Activated CD4-positive, alpha-beta T cell treated with anti-CD3 and anti-CD28 coated beads for 36 hours (primary cell): ENCODE measurements around the gene CENPL. TPM values are rescaled to one million over a fixed set of nuclear protein-coding genes. Genes with fewer than 3 reads are reported as not detected.

Experiments
- ATAC-seq: fragments of 200-7000 bp; cut with Tn5 transposase; one replicate; pipeline ENCODE4 v1.10.0; 2021; ENCODE audit warnings: mild to moderate bottlenecking, moderate library complexity
- CTCF ChIA-PET: fragments of 350-600 bp; sonication (Branson Sonifier 250); formaldehyde crosslinking; loops from one replicate; lab custom pipeline; 2021; ENCODE audit warnings: antibody characterized with exemption; lab: Charles Lee
- POLR2A ChIA-PET: fragments of 350-600 bp; sonication (Branson Sonifier 250); formaldehyde crosslinking; loops from one replicate; lab custom pipeline; 2021; ENCODE audit warnings: antibody characterized with exemption, inconsistent platforms; lab: Charles Lee
- DNase-seq: peaks from one replicate; pipeline ENCODE4 v3.0.0-alpha.2; 2020
- H3K27ac Mint-ChIP-seq: one replicate; pipeline ENCODE4 v1.8.0; 2021; ENCODE audit warnings: mixed read lengths
- H3K27me3 Mint-ChIP-seq: one replicate; pipeline ENCODE4 v1.8.0; 2021; ENCODE audit warnings: mixed read lengths
- H3K36me3 Mint-ChIP-seq: one replicate; pipeline ENCODE4 v1.8.0; 2021; ENCODE audit warnings: low read depth, mixed read lengths
- H3K4me1 Mint-ChIP-seq: one replicate; pipeline ENCODE4 v1.8.0; 2021; ENCODE audit warnings: mixed read lengths
- H3K4me3 Mint-ChIP-seq: one replicate; pipeline ENCODE4 v1.8.0; 2021; ENCODE audit warnings: mild to moderate bottlenecking, moderate library complexity, mixed read lengths
- H3K9me3 Mint-ChIP-seq: one replicate; pipeline ENCODE4 v1.8.0; 2021; ENCODE audit warnings: low read depth, mixed read lengths
- intact Hi-C, 2 experiments: fragments of 100-400 bp; cut with DNase I in 1 of 2; cut with micrococcal nuclease in 1 of 2; formaldehyde crosslinking; loops; one replicate each; pipeline versions ENCODE4 v1.14.2 to v1.15.1; 2022 to 2024; cut with DNase I, micrococcal nuclease
- total RNA-seq, 2 experiments: library from RNA; stranded (reverse); gene quantifications; one replicate each; pipeline ENCODE4 v1.2.3, GENCODE V29; 2021

Gene CENPL, protein sequence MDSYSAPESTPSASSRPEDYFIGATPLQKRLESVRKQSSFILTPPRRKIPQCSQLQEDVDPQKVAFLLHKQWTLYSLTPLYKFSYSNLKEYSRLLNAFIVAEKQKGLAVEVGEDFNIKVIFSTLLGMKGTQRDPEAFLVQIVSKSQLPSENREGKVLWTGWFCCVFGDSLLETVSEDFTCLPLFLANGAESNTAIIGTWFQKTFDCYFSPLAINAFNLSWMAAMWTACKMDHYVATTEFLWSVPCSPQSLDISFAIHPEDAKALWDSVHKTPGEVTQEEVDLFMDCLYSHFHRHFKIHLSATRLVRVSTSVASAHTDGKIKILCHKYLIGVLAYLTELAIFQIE
- total RNA-seq: 10 to 100 TPM; 26.1 to 27.2 TPM

DNA sequence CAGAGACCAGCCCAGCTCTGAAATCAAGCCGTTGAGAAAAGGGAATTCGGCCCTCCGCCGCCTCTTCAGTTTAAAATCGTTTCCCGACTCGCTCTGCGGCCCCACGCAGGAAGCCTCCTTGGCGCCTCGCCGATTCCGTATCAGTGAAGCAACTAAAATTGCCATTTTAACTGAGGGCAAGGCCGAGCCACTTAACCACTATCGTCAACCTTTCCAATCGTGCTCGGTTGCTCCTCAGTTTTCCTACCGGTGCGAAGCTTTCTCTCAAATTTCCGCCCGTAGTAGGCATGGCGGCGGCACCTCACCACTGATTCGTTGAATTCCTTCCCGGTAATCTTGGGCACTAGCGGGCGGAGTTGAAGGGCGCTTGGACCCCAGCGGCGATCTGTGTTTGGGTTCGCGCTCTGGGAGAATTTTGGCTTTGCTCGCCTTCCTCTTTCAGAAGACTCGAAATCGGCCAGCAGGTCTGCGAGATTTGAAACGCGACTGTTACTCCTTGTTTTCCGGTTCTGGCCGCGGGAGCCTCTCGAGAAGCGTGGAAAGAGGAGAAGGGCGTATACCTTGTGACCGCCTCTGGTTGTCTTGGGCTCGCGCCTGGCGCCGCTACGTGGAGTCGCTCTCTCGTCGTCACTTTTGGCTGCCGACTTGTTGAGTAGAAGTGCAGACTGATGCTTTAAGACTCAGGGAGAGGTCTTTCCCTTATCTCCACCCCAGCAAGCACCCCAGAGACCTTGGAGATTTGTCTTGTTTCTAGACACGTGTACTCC lies at the start of gene CENPL, which contains the start of gene DARS2:
CENPL (minus strand) TSS at position 569 of the 767 bp plus-strand sequence. CDS start 13,584 bp downstream, outside the sequence.
DARS2 (plus strand) TSS at position 359 of the 767 bp plus-strand sequence. CDS start 557 bp downstream, outside the sequence.
- DNase-seq (peak; percentile 94), ATAC-seq (peak; percentile 86)
- ChIA-PET POLR2A (interaction anchor here (0.6 to 1.5 kb wide), 10 partner anchors 12 to 395 kb away, joined by 3 to 15 read pairs (median 5); partner anchors contain the start of genes GAS5, KLHL20 and ZBTB37), CTCF (interaction anchor here (0.6 to 2.4 kb wide), 8 partner anchors 10 to 1080 kb away, joined by 3 to 17 read pairs (median 4); partner anchors contain the start of genes PRDX6 and ZBTB37)
- Mint-ChIP-seq H3K27ac (peak within 1 kb of the TSS; percentile 99), H3K36me3 (peaks cover 39% of the 10 kb centered on the region), H3K27me3 (no peaks in the 10 kb centered on the region), H3K4me3 (peak within 1 kb of the TSS; percentile 94), H3K4me1 (peaks cover 55% of the 10 kb centered on the region), H3K9me3 (no peaks in the 10 kb centered on the region)
- intact Hi-C loops: loop anchor here (1.0 to 5.0 kb wide), 13 partner anchors 44 to 1292 kb away; partner anchors contain the start of genes KLHL20 (in 2 of the 2), PRDX6 (in 2 of the 2), ZBTB37 (in 2 of the 2) and RABGAP1L (in 1 of the 2)

DNA sequence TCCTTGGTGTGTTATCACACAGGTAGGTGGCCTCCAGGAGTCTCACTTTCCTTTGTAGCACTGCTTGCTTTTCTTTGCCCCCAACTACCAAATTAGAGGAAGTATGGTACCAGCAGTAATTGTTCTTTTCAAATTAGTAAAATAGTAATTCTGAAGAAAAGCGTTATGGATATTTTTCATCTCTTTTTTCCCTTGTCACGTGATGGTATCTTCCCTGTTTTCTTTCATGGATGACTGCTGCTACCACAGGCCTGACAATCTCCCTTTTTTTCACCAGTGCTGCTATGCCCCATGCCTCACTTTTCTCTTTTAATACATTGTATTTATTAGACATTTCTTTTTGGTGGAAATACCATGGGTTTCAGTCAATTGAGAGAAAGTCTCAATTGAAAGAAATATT lies 46.8 kb upstream of the CENPL start:
- H3K27me3 Mint-ChIP-seq: no peaks in the 10 kb centered on the region
- POLR2A ChIA-PET: no interaction called here
- peaks cover 44% of the 10 kb centered on the region for H3K36me3 Mint-ChIP-seq
- intact Hi-C loops: loop anchor here (2.0 to 10.0 kb wide), 2 partner anchors 343 to 345 kb away; no protein-coding TSS in a partner anchor
- H3K4me1 Mint-ChIP-seq: peaks cover 41% of the 10 kb centered on the region
- no peaks in the 10 kb centered on the region for H3K9me3 Mint-ChIP-seq
- CTCF ChIA-PET: no interaction called here
- no peak for DNase-seq
- H3K27ac Mint-ChIP-seq: peak overlapping the region; percentile 86
- ATAC-seq: no peak
- no peak overlapping the region for H3K4me3 Mint-ChIP-seq

DNA sequence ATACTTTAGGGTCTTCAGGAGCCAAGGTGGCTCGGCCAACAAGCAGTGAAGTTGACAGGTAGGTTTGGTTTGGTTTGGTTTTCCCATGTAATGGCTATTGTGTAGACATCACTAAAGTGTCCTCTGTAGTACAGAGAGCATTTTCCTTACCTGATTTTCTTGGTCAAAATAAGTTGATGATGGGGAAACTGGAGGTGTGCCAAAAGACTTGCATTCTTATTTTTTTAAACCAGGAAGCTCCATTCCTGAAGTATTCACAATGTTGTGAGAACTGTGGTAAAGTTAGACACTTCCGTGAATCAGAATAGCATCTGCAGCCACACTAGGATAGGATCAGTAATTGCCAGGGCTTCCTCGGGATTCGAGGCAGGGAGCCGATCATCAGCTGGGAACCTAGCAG lies 46.4 kb upstream of the CENPL start:
- H3K36me3 Mint-ChIP-seq: peaks cover 47% of the 10 kb centered on the region
- peak overlapping the region; percentile 91 for H3K4me3 Mint-ChIP-seq
- ChIA-PET POLR2A (no interaction called here), CTCF (no interaction called here)
- H3K27me3 Mint-ChIP-seq: no peaks in the 10 kb centered on the region
- intact Hi-C loops: loop anchor here (2.0 to 10.0 kb wide), 2 partner anchors 344 to 346 kb away; no protein-coding TSS in a partner anchor
- H3K27ac Mint-ChIP-seq: peak overlapping the region; percentile 86
- ATAC-seq (no peak), DNase-seq (no peak)
- peaks cover 41% of the 10 kb centered on the region for H3K4me1 Mint-ChIP-seq
- no peaks in the 10 kb centered on the region for H3K9me3 Mint-ChIP-seq

DNA sequence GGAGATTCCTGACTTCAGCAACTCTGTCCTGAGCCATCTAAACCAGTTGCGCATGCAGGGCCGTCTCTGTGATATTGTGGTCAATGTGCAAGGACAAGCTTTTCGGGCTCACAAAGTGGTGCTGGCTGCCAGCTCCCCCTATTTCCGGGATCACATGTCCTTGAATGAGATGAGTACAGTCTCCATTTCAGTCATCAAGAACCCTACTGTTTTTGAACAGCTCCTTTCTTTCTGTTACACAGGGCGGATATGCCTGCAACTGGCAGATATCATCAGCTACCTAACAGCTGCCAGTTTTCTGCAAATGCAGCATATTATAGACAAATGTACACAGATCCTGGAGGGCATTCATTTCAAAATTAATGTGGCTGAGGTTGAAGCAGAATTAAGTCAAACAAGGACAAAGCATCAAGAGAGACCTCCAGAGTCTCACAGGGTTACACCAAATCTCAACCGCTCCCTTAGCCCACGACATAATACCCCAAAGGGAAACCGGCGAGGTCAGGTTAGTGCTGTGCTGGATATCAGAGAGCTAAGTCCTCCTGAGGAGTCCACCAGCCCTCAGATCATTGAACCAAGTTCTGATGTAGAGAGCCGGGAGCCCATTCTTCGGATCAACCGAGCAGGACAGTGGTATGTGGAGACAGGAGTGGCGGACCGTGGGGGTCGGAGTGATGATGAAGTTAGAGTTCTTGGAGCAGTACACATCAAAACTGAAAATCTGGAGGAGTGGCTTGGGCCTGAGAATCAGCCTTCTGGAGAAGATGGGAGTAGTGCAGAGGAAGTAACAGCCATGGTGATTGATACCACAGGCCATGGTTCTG lies 45.8 kb upstream of the CENPL start:
- peaks cover 45% of the 10 kb centered on the region for H3K4me1 Mint-ChIP-seq
- ATAC-seq (peak; percentile 9), DNase-seq (peak; percentile 59)
- no peaks in the 10 kb centered on the region for H3K9me3 Mint-ChIP-seq
- H3K27me3 Mint-ChIP-seq: no peaks in the 10 kb centered on the region
- intact Hi-C loops: loop anchor here (2.0 to 10.0 kb wide), 2 partner anchors 344 to 346 kb away; no protein-coding TSS in a partner anchor
- peak overlapping the region; percentile 91 for H3K4me3 Mint-ChIP-seq
- peaks cover 51% of the 10 kb centered on the region for H3K36me3 Mint-ChIP-seq
- ChIA-PET POLR2A (interaction anchor here (1.0 to 1.2 kb wide), 2 partner anchors 9 to 394 kb away, joined by 3 to 5 read pairs; partner anchors contain the start of gene PRDX6), CTCF (interaction anchor here (1.6 to 1.7 kb wide), 2 partner anchors 17 to 183 kb away, joined by 3 read pairs; no protein-coding TSS in a partner anchor)
- H3K27ac Mint-ChIP-seq: peak overlapping the region; percentile 86

DNA sequence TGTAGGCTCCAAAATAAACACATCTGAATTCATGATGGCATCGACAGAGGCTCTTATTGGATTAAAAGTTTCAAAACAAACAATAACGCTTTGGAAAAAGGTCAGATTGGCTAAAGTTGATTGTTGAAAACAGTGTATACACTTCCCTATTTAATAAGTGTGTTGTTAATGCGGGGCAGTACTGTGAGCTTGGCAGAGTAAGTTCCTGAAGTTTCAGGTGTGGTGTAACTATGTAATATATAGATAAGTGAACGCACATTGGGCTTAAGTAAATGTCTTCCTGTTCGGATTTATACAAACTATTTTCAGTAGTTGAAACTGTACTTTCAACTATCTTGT lies 44.3 kb upstream of the CENPL start:
- peaks cover 55% of the 10 kb centered on the region for H3K4me1 Mint-ChIP-seq
- CTCF ChIA-PET: interaction anchor here (0.6 to 1.7 kb wide), 7 partner anchors 18 to 1050 kb away, joined by 3 to 5 read pairs (median 3); partner anchors contain the start of gene DARS2
- DNase-seq (no peak), ATAC-seq (no peak)
- intact Hi-C loops: loop anchor here (2.0 to 10.0 kb wide), 8 partner anchors 154 to 1326 kb away; partner anchors contain the start of genes KIAA0040 (in 2 of the 2), RABGAP1L (in 2 of the 2), CACYBP (in 1 of the 2) and KLHL20 (in 1 of the 2)
- H3K9me3 Mint-ChIP-seq: no peaks in the 10 kb centered on the region
- POLR2A ChIA-PET: interaction anchor here (1.0 to 1.9 kb wide), 4 partner anchors 43 to 1230 kb away, joined by 3 to 10 read pairs (median 4); partner anchors contain the start of gene RC3H1
- H3K36me3 Mint-ChIP-seq: peaks cover 60% of the 10 kb centered on the region
- H3K27me3 Mint-ChIP-seq: no peaks in the 10 kb centered on the region
- H3K27ac Mint-ChIP-seq: peak overlapping the region; percentile 96
- H3K4me3 Mint-ChIP-seq: peak overlapping the region; percentile 91

DNA sequence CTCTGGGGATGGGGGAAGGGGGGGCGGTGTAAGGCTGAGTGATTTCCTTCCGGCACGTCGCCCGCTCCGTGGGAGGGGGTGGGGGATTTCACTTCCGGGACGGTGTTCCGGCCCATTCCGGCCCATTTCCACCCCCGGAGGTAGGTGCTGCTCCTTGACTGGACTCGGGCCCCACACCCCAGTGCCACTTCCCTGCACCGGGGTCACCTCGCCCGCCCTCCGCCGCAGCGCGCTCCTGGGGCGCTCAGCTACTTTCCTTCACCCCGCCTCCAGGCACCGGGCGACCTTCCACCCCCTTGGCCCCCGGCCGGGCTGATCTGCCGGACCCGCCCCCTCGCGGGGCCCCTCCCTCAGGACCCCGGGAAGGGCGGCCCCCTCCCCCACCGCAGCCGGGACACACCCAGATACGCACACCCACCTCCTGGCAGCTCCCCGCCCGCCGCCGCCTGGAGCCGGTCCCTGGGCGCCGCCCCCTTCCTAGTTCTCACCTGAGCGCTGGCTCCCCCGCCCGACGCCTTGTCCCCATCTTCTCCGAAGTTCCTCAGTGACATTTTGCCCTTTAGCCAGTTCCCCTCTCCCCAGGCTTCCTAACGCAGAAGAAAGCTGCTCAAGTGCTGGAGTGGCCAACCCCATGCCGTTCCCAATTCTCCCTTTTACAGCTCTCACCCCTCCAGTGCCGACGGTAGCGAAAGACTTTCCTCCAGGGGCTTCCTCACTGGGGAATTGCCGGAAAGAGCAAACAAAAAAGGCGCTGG lies 43.8 kb upstream of the CENPL start, which contains the start of gene ZBTB37:
ZBTB37 (plus strand) TSS at position 115 of the 755 bp plus-strand sequence. CDS start 1,846 bp downstream, outside the sequence.
- Mint-ChIP-seq H3K27me3 (no peaks in the 10 kb centered on the region), H3K36me3 (peaks cover 65% of the 10 kb centered on the region), H3K4me1 (peaks cover 60% of the 10 kb centered on the region), H3K27ac (peak within 1 kb of the TSS; percentile 97), H3K4me3 (peak within 1 kb of the TSS; percentile 91), H3K9me3 (no peaks in the 10 kb centered on the region)
- intact Hi-C loops: loop anchor here (1.0 to 10.0 kb wide), 13 partner anchors 44 to 1336 kb away; partner anchors contain the start of genes CENPL (in 2 of the 2), DARS2 (in 2 of the 2), KIAA0040 (in 2 of the 2) and KLHL20 (in 2 of the 2)
- ChIA-PET POLR2A (interaction anchor here (0.6 to 1.9 kb wide), 13 partner anchors 10 to 1229 kb away, joined by 3 to 14 read pairs (median 3); partner anchors contain the start of genes CACYBP, CENPL, DARS2 and RC3H1), CTCF (interaction anchor here (0.6 to 1.7 kb wide), 9 partner anchors 19 to 1049 kb away, joined by 3 to 5 read pairs (median 3); partner anchors contain the start of gene DARS2)
- ATAC-seq: peak; percentile 61
- peak; percentile 98 for DNase-seq

DNA sequence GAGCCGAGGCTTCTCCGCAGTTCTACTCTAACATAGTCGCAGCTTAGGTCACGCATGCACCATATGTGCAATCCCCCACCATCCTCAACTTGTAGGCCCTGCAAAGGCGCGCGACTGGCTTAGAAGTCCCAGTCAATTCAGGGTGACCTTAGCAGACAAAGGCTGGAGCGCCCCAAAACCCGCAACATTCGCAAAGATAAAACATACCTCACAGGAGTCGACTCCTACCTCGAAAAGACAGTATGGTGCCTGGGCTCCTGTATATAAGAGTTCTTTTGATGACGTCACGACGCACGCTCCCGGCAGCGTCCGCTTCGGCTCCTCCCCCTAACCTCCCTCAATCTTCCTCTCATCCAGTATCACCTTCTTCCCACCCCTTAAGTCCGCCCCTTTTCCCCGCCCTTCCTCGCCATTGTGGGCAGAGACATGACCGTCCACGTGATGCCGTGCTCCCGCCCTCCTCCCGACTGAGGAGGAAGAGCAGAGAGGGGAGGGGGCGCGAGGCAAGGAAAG lies 43.1 kb upstream of the CENPL start, which contains the start of gene GAS5:
GAS5 (minus strand) TSS at position 237 of the 513 bp plus-strand sequence.
- Mint-ChIP-seq H3K27ac (peak within 1 kb of the TSS; percentile 97), H3K4me3 (peak within 1 kb of the TSS; percentile 91), H3K27me3 (no peaks in the 10 kb centered on the region), H3K4me1 (peaks cover 57% of the 10 kb centered on the region), H3K36me3 (peaks cover 66% of the 10 kb centered on the region), H3K9me3 (no peaks in the 10 kb centered on the region)
- ATAC-seq (peak; percentile 82), DNase-seq (peak; percentile 100)
- intact Hi-C loops: loop anchor here (1.0 to 10.0 kb wide), 13 partner anchors 44 to 1336 kb away; partner anchors contain the start of genes CENPL (in 2 of the 2), DARS2 (in 2 of the 2), KIAA0040 (in 2 of the 2) and KLHL20 (in 2 of the 2)
- ChIA-PET CTCF (interaction anchor here (0.7 to 1.0 kb wide), 4 partner anchors 44 to 354 kb away, joined by 3 to 4 read pairs (median 4); partner anchors contain the start of gene DARS2), POLR2A (interaction anchor here (0.6 to 1.9 kb wide), 13 partner anchors 10 to 1228 kb away, joined by 3 to 14 read pairs (median 3); partner anchors contain the start of genes CACYBP, CENPL, DARS2 and RC3H1)

DNA sequence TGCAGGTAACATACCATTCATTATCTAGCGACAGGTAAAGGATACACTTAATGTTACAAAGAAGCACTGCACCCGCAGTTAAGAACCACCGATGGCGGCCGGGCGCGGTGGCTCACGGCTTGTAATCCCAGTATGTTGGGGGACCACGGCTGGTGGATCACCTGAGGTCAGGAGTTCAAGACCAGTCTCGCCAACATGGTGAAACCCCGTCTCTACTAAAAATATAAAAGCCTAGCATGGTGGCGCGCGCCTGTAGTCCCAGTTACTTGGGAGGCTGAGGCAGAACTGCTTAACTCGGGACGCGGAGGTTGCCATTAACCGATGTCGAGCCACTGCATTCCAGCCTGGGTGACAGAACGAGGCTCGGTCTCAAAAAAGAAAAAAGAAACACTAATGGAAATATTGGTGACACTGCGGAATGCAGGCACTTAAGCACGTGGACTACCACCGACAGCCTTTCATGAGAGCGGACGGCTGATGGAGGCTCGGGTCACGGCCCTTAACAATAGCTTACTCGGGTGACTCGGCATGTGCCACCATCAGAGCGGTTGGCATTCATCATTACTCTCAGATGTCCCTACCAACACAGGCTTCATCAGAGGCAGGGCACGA lies 42.6 kb upstream of the CENPL start:
- ChIA-PET CTCF (no interaction called here), POLR2A (interaction anchor here (0.7 kb wide), 1 partner anchor 10 kb away, joined by 3 read pairs; no protein-coding TSS in a partner anchor)
- no peak for ATAC-seq
- peaks cover 57% of the 10 kb centered on the region for H3K4me1 Mint-ChIP-seq
- no peaks in the 10 kb centered on the region for H3K27me3 Mint-ChIP-seq
- intact Hi-C loops: loop anchor here in 1 of 2 experiments (10.0 kb wide), 2 partner anchors 1158 to 1328 kb away; partner anchors contain the start of genes KIAA0040 and MRPS14
- H3K4me3 Mint-ChIP-seq: peak overlapping the region; percentile 91
- no peaks in the 10 kb centered on the region for H3K9me3 Mint-ChIP-seq
- DNase-seq: no peak
- peaks cover 67% of the 10 kb centered on the region for H3K36me3 Mint-ChIP-seq
- peak overlapping the region; percentile 97 for H3K27ac Mint-ChIP-seq
